HCT116 (cell line): ENCODE measurements around the gene LUZP2. TPM values are rescaled to one million over a fixed set of nuclear protein-coding genes. Genes with fewer than 3 reads are reported as not detected.

ENCODE experiments used
- ATAC-seq: fragments of 200-7000 bp; cut with Tn5 transposase; 2 replicates; pipeline ENCODE4 v1.9.1; 2020; ENCODE audit warnings: mild to moderate bottlenecking, moderate library complexity
- BruUV-seq: library from RNA; stranded (reverse); fragments of 400-500 nt; replicated peaks from 2 replicates; lab custom pipeline; 2021; lab: Mats Ljungman, UMichigan
- CTCF ChIA-PET: fragments of 300-600 bp; sonication (Branson Sonifier 250); formaldehyde crosslinking; loops from one replicate; lab custom pipeline; 2021; ENCODE audit warnings: antibody characterized with exemption; lab: Charles Lee
- POLR2A ChIA-PET: fragments of 300-600, 350-600 bp; sonication (Branson Sonifier 250); formaldehyde crosslinking; loops from one replicate; lab custom pipeline; 2021; ENCODE audit warnings: antibody characterized with exemption; lab: Charles Lee
- RAD21 ChIA-PET, 2 experiments: fragments of 300-600 bp; sonication (Branson Sonifier 250); formaldehyde crosslinking; loops; one replicate each; lab custom pipeline; 2023; ENCODE audit warnings: low total read pairs in 2 of 2; ENCODE audit not compliant: uncharacterized antibody in 2 of 2, unreplicated experiment in 2 of 2, low non-redundant PET in 1 of 2; lab: Charles Lee
- DNase-seq: peaks from one replicate; pipeline ENCODE4 v3.0.0-alpha.2; 2010; ENCODE audit warnings: low read depth, low spot score
- H2AFZ ChIP-seq: fragments of 200-600 bp; shearing (Covaris generic), sonication (generic); 2 replicates; pipeline ENCODE4 v1.6.1; 2017; ENCODE audit warnings: low read depth, mixed run types, mixed read lengths, antibody characterized with exemption, low read length; ENCODE audit not compliant: poor library complexity, severe bottlenecking
- H3K27ac ChIP-seq: 2 replicates; pipeline ENCODE4 v1.5.1; 2012; ENCODE audit warnings: low read depth, low read length
- H3K27me3 ChIP-seq: fragments of 200-600 bp; sonication (generic); 2 replicates; pipeline ENCODE4 v1.6.1; 2016; ENCODE audit warnings: mixed run types, low read length, mixed read lengths; ENCODE audit not compliant: insufficient read depth
- H3K36me3 ChIP-seq, 2 experiments: fragments of 200-500 bp in 1 of 2; fragments of 200-600 bp in 1 of 2; sonication (Bioruptor generic) in 1 of 2; sonication (generic) in 1 of 2; 2 replicates each; pipeline versions ENCODE4 v1.5.1 to v1.6.1; 2014 to 2016; ENCODE audit warnings: low read length in 2 of 2, inconsistent platforms in 1 of 2, mixed read lengths in 1 of 2, mixed run types in 1 of 2; ENCODE audit not compliant: insufficient read depth in 2 of 2, control insufficient read depth in 1 of 2
- H3K4me1 ChIP-seq, 2 experiments: fragments of 200-600 bp in 1 of 2; sonication (generic) in 1 of 2; 2 replicates each; pipeline versions ENCODE4 v1.5.1 to v1.6.1; 2012 to 2017; ENCODE audit warnings: low read length in 2 of 2, inconsistent platforms in 1 of 2, mild to moderate bottlenecking in 1 of 2, mixed read lengths in 1 of 2, mixed run types in 1 of 2, moderate library complexity in 1 of 2; ENCODE audit not compliant: insufficient read depth in 2 of 2, control insufficient read depth in 1 of 2
- H3K4me2 ChIP-seq: fragments of 200-600 bp; sonication (generic); 2 replicates; pipeline ENCODE4 v1.6.1; 2017; ENCODE audit warnings: mixed run types, low read length, mixed read lengths
- H3K4me3 ChIP-seq, 2 experiments: fragments of 200-600 bp in 1 of 2; sonication (generic) in 1 of 2; replicated peaks in 1 of 2; 2 replicates each; pipeline ENCODE4 v1.5.1; 2011 to 2016; ENCODE audit warnings: low read length in 2 of 2, control low read depth in 1 of 2, low read depth in 1 of 2, mild to moderate bottlenecking in 1 of 2, mixed read lengths in 1 of 2, mixed run types in 1 of 2
- H3K79me2 ChIP-seq: fragments of 200-600 bp; sonication (generic); 2 replicates; pipeline ENCODE4 v1.6.1; 2017; ENCODE audit warnings: mild to moderate bottlenecking, mixed run types, low read length, moderate library complexity, mixed read lengths; ENCODE audit not compliant: insufficient read depth
- H3K9ac ChIP-seq: fragments of 200-600 bp; sonication (generic); 2 replicates; pipeline ENCODE4 v1.6.1; 2016; ENCODE audit warnings: low read length, mixed read lengths
- H3K9me2 ChIP-seq: fragments of 200-600 bp; sonication (generic), shearing (Covaris generic); 2 replicates; pipeline ENCODE4 v1.6.1; 2017; ENCODE audit warnings: mixed run types, mild to moderate bottlenecking, moderate library complexity; ENCODE audit not compliant: insufficient read depth
- H3K9me3 ChIP-seq, 2 experiments: fragments of 200-500 bp in 1 of 2; fragments of 200-600 bp in 1 of 2; sonication (Bioruptor generic) in 1 of 2; sonication (generic) in 1 of 2; 2 replicates each; pipeline ENCODE4 v1.6.1; 2014 to 2017; ENCODE audit warnings: low read length in 2 of 2, mixed read lengths in 2 of 2, inconsistent platforms in 1 of 2, low read depth in 1 of 2, mild to moderate bottlenecking in 1 of 2, mixed run types in 1 of 2, moderate library complexity in 1 of 2; ENCODE audit not compliant: control insufficient read depth in 1 of 2, insufficient read depth in 1 of 2
- H4K20me1 ChIP-seq: fragments of 200-600 bp; sonication (generic), shearing (Covaris generic); 2 replicates; pipeline ENCODE4 v1.6.1; 2017; ENCODE audit warnings: mixed run types, mild to moderate bottlenecking, moderate library complexity; ENCODE audit not compliant: insufficient read depth
- CBX3 ChIP-seq: IDR thresholded peaks from 2 replicates; pipeline ENCODE4 v1.6.1; 2012; ENCODE audit warnings: low read depth
- CEBPB ChIP-seq: IDR thresholded peaks from 2 replicates; pipeline ENCODE4 v1.6.1; 2012; ENCODE audit warnings: low read depth
- EGR1 ChIP-seq: IDR thresholded peaks from 2 replicates; pipeline ENCODE4 v1.6.1; 2012; ENCODE audit warnings: low read depth
- ELF1 ChIP-seq: IDR thresholded peaks from 2 replicates; pipeline ENCODE4 v1.6.1; 2012; ENCODE audit warnings: low read depth, borderline replicate concordance
- EZH2 ChIP-seq: fragments of 200-600 bp; sonication (generic); IDR thresholded peaks from 2 replicates; pipeline ENCODE4 v1.6.1; 2017; ENCODE audit warnings: antibody characterized with exemption, mixed run types
- POLR2AphosphoS5 ChIP-seq: IDR thresholded peaks from 2 replicates; pipeline ENCODE4 v1.6.1; 2011; ENCODE audit warnings: mild to moderate bottlenecking, low read depth, low read length, moderate library complexity
- RAD21 ChIP-seq: IDR thresholded peaks from 2 replicates; pipeline ENCODE4 v1.6.1; 2012; ENCODE audit warnings: low read depth, mild to moderate bottlenecking
- SIN3A ChIP-seq: IDR thresholded peaks from 2 replicates; pipeline ENCODE4 v1.6.1; 2012; ENCODE audit warnings: low read depth
- SP1 ChIP-seq: IDR thresholded peaks from 2 replicates; pipeline ENCODE4 v1.6.1; 2012; ENCODE audit warnings: low read depth
- TCF7L2 ChIP-seq: IDR thresholded peaks from 2 replicates; pipeline ENCODE4 v1.7.0; 2011; ENCODE audit warnings: borderline replicate concordance, inconsistent platforms; ENCODE audit not compliant: insufficient read depth, insufficient read length; ENCODE audit errors: extremely low read depth
- YY1 ChIP-seq: IDR thresholded peaks from 2 replicates; pipeline ENCODE4 v1.6.1; 2011; ENCODE audit warnings: low read length, low read depth, moderate library complexity, mild to moderate bottlenecking; ENCODE audit not compliant: insufficient replicate concordance; ENCODE audit errors: extremely low read depth
- ZFX ChIP-seq: fragments of 450-650 bp; IDR thresholded peaks from 2 replicates; pipeline ENCODE4 v1.6.1; 2017
- intact Hi-C: fragments of 100-400 bp; cut with micrococcal nuclease; formaldehyde crosslinking; loops from 2 replicates; pipeline ENCODE4 v1.10.0; 2022
- total RNA-seq: library from RNA; stranded (reverse); gene quantifications from one replicate; pipeline ENCODE4 v1.2.1, GENCODE V29; 2021; ENCODE audit not compliant: unreplicated experiment
- TF ChIP-seq, protein P1 (sequence below): IDR thresholded peaks from 2 replicates; pipeline ENCODE4 v1.6.1; 2012
- TF ChIP-seq, protein P2 (sequence below): IDR thresholded peaks from 2 replicates; pipeline ENCODE4 v1.6.1; 2012
- TF ChIP-seq, protein P3 (sequence below): IDR thresholded peaks from 2 replicates; pipeline ENCODE4 v1.6.1; 2011; ENCODE audit warnings: mild to moderate bottlenecking, low read length, moderate library complexity; ENCODE audit not compliant: insufficient replicate concordance; ENCODE audit errors: extremely low read depth
- TF ChIP-seq, protein P4 (sequence below): IDR thresholded peaks from 2 replicates; pipeline ENCODE4 v1.6.1; 2012; ENCODE audit warnings: low read depth
- TF ChIP-seq, protein P5 (sequence below), 3 experiments: fragments of 200-600 bp in 1 of 3; sonication (generic) in 1 of 3; IDR thresholded peaks in 2 of 3; conservative IDR thresholded peaks in 1 of 3; 2 replicates each; pipeline ENCODE4 v1.5.1; 2012 to 2017; ENCODE audit warnings: low read depth in 2 of 3, low read length in 2 of 3, antibody characterized with exemption in 1 of 3, borderline replicate concordance in 1 of 3, control low read depth in 1 of 3, mild to moderate bottlenecking in 1 of 3, mixed read lengths in 1 of 3, mixed run types in 1 of 3, moderate library complexity in 1 of 3; ENCODE audit not compliant: insufficient read depth in 1 of 3

The LUZP2 gene
- total RNA-seq, 1 experiment from 2014 or later, result not detected

DNA sequence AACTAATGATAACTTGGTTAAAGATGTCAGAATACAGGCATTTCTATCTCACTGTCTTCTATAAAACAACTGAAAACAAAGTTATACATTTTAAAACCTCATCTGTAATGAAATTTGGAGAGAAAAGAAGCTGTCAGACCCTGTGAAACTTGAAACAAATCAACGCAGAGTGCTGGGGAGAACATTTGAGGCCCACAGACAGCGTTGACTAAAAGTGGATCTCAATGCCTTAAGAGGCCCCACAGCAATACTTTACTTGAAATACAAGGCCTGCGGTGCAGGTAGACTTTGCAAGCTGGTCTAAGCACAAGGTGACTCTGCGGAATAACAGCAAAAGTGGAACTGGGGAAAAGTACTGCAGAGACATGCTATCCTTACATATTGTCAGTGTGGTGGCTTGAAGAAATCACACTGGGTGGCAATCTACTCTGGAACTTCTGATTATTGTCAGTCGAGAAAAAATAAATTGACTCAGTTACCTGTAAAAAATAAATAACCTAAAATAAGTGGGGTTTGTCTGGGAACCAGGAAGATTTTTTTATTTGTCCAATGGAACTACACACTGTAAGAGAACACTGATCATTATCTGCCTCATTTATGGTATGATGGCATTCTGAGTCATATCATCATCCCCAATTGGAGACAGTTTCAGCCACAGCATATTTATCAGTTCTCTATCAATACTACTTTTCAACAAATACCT, 138.9 kb downstream of the LUZP2 start:
- H3K36me3 ChIP-seq, result no peaks in the 10 kb centered on the region
- H3K27ac ChIP-seq, result no peak overlapping the region
- TF ChIP-seq, protein P1, sequence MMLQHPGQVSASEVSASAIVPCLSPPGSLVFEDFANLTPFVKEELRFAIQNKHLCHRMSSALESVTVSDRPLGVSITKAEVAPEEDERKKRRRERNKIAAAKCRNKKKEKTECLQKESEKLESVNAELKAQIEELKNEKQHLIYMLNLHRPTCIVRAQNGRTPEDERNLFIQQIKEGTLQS, result no peak
- no peak for TF ChIP-seq POLR2AphosphoS5
- TF ChIP-seq TCF7L2, result no peak
- TF ChIP-seq, protein P2, sequence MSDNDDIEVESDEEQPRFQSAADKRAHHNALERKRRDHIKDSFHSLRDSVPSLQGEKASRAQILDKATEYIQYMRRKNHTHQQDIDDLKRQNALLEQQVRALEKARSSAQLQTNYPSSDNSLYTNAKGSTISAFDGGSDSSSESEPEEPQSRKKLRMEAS, result no peak
- no peak for TF ChIP-seq ELF1
- no peak for TF ChIP-seq EZH2
- no peak for TF ChIP-seq SIN3A
- TF ChIP-seq, protein P3, sequence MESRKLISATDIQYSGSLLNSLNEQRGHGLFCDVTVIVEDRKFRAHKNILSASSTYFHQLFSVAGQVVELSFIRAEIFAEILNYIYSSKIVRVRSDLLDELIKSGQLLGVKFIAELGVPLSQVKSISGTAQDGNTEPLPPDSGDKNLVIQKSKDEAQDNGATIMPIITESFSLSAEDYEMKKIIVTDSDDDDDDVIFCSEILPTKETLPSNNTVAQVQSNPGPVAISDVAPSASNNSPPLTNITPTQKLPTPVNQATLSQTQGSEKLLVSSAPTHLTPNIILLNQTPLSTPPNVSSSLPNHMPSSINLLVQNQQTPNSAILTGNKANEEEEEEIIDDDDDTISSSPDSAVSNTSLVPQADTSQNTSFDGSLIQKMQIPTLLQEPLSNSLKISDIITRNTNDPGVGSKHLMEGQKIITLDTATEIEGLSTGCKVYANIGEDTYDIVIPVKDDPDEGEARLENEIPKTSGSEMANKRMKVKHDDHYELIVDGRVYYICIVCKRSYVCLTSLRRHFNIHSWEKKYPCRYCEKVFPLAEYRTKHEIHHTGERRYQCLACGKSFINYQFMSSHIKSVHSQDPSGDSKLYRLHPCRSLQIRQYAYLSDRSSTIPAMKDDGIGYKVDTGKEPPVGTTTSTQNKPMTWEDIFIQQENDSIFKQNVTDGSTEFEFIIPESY, result no peak
- no peak for TF ChIP-seq CEBPB
- no peak for TF ChIP-seq ZFX
- TF ChIP-seq, protein P4, sequence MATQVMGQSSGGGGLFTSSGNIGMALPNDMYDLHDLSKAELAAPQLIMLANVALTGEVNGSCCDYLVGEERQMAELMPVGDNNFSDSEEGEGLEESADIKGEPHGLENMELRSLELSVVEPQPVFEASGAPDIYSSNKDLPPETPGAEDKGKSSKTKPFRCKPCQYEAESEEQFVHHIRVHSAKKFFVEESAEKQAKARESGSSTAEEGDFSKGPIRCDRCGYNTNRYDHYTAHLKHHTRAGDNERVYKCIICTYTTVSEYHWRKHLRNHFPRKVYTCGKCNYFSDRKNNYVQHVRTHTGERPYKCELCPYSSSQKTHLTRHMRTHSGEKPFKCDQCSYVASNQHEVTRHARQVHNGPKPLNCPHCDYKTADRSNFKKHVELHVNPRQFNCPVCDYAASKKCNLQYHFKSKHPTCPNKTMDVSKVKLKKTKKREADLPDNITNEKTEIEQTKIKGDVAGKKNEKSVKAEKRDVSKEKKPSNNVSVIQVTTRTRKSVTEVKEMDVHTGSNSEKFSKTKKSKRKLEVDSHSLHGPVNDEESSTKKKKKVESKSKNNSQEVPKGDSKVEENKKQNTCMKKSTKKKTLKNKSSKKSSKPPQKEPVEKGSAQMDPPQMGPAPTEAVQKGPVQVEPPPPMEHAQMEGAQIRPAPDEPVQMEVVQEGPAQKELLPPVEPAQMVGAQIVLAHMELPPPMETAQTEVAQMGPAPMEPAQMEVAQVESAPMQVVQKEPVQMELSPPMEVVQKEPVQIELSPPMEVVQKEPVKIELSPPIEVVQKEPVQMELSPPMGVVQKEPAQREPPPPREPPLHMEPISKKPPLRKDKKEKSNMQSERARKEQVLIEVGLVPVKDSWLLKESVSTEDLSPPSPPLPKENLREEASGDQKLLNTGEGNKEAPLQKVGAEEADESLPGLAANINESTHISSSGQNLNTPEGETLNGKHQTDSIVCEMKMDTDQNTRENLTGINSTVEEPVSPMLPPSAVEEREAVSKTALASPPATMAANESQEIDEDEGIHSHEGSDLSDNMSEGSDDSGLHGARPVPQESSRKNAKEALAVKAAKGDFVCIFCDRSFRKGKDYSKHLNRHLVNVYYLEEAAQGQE, result no peak
- no peak for TF ChIP-seq CBX3
- no peak for TF ChIP-seq YY1
- TF ChIP-seq RAD21, result no peak
- TF ChIP-seq, protein P5, sequence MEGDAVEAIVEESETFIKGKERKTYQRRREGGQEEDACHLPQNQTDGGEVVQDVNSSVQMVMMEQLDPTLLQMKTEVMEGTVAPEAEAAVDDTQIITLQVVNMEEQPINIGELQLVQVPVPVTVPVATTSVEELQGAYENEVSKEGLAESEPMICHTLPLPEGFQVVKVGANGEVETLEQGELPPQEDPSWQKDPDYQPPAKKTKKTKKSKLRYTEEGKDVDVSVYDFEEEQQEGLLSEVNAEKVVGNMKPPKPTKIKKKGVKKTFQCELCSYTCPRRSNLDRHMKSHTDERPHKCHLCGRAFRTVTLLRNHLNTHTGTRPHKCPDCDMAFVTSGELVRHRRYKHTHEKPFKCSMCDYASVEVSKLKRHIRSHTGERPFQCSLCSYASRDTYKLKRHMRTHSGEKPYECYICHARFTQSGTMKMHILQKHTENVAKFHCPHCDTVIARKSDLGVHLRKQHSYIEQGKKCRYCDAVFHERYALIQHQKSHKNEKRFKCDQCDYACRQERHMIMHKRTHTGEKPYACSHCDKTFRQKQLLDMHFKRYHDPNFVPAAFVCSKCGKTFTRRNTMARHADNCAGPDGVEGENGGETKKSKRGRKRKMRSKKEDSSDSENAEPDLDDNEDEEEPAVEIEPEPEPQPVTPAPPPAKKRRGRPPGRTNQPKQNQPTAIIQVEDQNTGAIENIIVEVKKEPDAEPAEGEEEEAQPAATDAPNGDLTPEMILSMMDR (IDR thresholded peaks at IDR 0.05 in 2 of 3, conservative IDR thresholded peaks at IDR 0.05 in 1 of 3; ENCODE audit: borderline replicate concordance in 1 of 3, insufficient read depth in 1 of 3, low read depth in 2 of 3, low read length in 2 of 3), result no peak
- TF ChIP-seq EGR1, result no peak
- no peak for TF ChIP-seq SP1
- H3K4me1 ChIP-seq, result no peaks in the 10 kb centered on the region
- H3K27me3 ChIP-seq, result no peaks in the 10 kb centered on the region
- H3K4me3 ChIP-seq, result no peak overlapping the region
- H4K20me1 ChIP-seq, result no peaks in the 10 kb centered on the region
- CTCF ChIA-PET, result no interaction called here
- H2AFZ ChIP-seq, result no peak overlapping the region
- POLR2A ChIA-PET, result no interaction called here
- ATAC-seq (no peak), DNase-seq (no peak)
- intact Hi-C loops, result no loop called here
- H3K79me2 ChIP-seq, result no peaks in the 10 kb centered on the region
- H3K4me2 ChIP-seq, result no peak overlapping the region
- H3K9me3 ChIP-seq, result peaks cover 6 to 10% of the 10 kb centered on the region in 2 experiments; a peak in 3 of 4 replicates
- RAD21 ChIA-PET, result no interaction called here
- H3K9me2 ChIP-seq, result no peaks in the 10 kb centered on the region
- no peak overlapping the region for H3K9ac ChIP-seq
- no TSS peak for BruUV-seq
